IPS DF 4.7 (cell line): ENCODE measurements around the gene MOV10L1.
"Not testable (repeated sequence)": the region's sequence is repeated elsewhere in the genome, so short reads cannot be mapped to it uniquely, and the experiment has no call there.

Source experiments
- DNase-seq: peaks from one replicate; pipeline ENCODE4 v3.0.0-alpha.2; 2013; ENCODE audit warnings: low spot score; ENCODE audit errors: extremely low read depth

Gene MOV10L1

GRCh38 chr22:50137277-50137676 is 47.5 kb downstream of the MOV10L1 start:
- not testable (repeated sequence) for DNase-seq

DNA sequence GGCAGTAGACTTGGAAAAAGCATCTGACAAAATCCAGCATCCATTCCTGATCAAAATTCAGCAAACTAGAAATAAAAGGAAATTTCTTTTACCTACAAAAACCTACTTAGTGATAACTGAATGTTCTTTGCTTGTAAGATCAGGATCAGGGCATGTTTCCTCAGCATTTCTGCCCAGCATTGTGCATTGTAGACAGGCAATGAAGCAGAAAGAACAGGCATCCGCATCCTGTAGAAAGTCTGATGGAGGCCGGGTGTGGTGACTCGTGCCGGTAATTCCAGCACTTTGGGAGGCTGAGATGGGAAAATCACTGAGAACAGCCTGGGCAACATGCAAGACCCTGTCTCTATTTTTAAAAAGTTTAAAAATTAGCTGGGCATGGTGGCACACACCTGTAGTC is 48.2 kb downstream of the MOV10L1 start:
- no peak for DNase-seq

DNA sequence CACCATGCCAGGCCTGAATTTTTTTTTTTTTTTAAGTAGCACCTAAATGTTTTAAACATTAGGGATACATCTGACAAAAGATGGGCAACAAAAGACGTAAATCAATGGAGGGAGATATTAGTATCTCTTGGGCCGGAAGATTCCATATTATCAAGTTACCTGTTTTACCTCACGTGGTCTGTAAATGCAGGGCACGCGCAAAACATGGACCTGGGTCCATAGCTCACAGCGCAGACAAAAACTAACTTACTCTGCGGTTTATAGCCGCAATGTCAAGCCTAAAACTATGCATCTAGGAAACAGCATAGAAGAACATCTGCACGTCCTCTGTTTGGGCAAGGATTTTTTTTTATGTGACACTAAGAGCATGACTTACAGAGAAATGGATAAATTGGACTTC is 49.2 kb downstream of the MOV10L1 start:
- DNase-seq, result no peak

DNA sequence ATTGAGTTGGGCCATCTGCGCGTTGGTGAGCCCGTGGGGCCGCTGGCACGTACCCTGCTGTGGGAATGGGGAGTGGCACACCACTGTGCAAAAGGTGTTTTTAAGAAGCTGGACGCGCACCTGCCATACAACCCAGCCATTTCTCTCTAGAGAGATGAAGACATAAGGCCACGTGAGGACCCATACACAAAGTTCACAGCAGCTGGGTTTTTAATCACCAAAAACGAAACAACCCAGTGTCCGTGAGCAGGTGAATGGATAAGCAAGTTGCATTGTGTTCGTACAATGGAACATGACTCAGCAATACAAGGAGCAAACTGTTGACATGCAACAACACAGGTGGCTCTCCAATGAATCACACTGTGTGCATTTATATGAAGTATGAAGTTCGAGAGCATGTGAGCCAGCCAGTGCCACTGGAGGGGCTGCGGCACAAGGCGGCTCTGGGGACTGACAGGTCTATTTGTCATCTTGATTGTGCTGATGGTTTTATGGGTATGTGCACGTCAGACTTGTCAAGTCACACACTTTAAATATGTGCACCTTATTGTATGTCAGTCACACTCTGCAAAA is 50.1 kb downstream of the MOV10L1 start:
- DNase-seq, result no peak

- DNase-seq, result no peak
These were observed 50.8 kb downstream of the MOV10L1 start for GRCh38 chr22:50140615-50141014.

- no peak for DNase-seq
These were observed 51.7 kb downstream of the MOV10L1 start for GRCh38 chr22:50141462-50141861.

DNA sequence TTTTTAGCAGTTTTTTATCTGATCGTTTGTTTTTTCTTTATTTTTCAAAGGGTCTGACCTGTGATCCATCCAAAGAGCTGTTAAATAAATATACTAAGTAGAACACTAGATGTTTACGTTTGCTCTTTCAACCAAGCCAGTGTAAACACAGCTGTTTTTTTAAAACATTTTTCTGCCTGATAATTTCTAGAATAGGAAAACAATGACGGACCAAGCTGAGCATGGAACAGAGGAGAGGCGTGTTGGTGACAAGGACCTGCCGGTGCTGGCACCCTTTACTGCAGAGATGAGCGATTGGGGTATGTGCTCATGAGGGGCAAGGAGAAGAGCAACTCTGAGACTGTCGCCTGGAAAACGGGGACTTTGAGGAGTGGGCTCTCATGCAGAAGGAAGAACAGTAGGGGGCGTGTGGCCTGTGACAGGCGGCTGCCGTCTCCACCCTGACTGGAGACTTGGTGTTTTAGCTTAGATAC is 52.1 kb downstream of the MOV10L1 start:
- no peak for DNase-seq

- no peak for DNase-seq
These were observed 53.3 kb downstream of the MOV10L1 start for GRCh38 chr22:50143096-50143495.

DNA sequence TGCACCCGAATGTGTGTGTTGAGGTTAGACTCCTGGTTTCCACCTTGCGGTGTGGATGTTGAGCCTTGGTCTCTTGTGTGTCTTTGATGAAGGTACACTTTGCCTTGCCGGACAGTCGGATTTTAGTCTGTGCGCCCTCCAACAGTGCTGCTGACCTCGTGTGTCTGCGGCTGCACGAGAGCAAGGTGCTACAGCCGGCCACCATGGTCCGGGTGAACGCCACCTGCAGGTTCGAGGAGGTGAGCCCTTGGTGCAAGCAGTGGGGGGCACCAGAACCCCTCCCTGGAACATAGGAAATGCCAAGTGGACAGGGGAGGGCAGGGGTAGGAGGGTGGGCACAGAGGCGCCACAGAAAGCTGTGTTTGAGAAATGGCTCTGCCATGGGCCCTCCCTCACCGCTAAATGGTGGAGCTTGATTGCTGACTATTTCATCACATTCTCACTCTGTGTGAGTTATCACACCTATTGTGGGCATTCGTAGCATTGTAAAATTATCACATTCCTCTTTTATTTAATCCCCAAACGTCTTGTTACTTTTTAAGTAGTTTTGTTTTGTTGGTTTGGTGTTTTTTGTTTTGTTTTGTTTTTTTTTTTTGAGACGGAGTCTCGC is 54.3 kb downstream of the MOV10L1 start:
- DNase-seq, result no peak

- no peak for DNase-seq
These were observed 56.1 kb downstream of the MOV10L1 start for GRCh38 chr22:50145721-50146438.

DNA sequence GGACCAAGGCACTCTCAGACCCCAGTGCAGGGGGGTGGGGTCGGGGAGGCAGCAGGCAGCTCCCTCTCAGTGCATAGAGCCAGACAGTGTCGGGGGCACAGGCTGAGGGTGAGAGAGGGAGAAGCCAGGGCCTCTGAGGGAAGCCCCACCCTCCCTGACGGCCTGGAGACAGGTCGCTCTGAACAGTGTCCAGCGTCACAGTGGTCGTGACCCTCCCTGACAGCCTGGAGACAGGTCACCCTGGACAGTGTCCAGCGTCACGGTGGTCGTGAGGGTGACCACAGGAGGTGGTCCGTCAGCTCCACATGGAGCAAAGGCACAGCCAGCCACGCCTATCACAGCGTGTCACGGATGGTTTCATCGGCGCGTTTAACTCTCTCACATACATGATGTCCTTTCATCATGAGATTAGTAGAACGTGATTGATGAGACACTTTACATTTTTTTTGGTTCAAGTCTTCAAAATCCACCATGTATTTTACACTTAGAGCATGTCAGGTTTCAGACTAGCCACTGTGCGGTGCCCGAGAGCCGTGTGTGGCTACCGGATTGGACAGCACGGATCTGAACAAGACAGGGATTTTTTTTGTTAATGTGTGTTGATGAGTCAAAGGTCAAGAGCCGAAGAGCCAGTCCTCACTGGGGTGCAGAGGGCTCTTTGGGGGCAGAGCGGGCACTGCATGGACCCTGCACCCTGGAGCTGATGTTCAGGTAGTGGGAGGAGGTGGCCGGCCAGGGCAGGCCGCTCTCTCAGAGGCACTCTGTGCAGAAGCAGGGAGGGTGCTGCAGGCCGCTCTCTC is 56.8 kb downstream of the MOV10L1 start:
- no peak for DNase-seq

DNA sequence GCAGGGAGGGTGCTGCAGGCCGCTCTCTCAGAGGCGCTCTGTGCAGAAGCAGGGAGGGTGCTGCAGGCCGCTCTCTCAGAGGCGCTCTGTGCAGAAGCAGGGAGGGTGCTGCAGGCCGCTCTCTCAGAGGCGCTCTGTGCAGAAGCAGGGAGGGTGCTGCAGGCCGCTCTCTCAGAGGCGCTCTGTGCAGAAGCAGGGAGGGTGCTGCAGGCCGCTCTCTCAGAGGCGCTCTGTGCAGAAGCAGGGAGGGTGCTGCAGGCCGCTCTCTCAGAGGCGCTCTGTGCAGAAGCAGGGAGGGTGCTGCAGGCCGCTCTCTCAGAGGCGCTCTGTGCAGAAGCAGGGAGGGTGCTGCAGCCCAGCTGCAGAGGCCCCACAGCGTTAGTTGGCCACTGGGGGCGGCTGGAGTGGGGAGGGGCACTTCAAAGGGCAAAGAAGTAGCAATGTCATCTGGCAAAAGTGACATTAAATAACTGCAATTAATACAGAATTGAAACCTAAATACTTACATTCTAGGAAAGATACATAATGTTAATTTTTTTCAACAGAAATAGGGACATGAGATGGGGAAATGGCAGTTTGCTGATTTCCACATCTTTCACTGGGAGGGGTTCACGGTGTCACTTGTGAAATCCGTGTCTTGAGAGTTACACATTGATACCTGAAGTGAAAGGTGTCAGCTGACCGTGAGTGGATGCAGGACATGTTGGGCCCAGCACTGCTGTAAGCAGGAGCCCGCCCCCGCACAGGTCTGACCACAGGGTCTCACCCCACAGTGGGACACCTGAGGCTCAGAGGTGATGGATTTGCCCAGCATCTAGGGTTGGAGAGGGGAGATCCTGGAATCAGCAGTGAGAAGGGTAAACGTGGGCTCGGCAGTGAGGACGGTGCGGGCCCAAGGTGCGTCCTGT is 57.7 kb downstream of the MOV10L1 start:
- not testable (repeated sequence) for DNase-seq

GRCh38 chr22:50148166-50148500 is 58.3 kb downstream of the MOV10L1 start:
- DNase-seq, result no peak

- DNase-seq, result no peak
These were observed 59.4 kb downstream of the MOV10L1 start for GRCh38 chr22:50148991-50149721.

GRCh38 chr22:50150161-50151129 is 60.6 kb downstream of the MOV10L1 start:
- no peak for DNase-seq

DNA sequence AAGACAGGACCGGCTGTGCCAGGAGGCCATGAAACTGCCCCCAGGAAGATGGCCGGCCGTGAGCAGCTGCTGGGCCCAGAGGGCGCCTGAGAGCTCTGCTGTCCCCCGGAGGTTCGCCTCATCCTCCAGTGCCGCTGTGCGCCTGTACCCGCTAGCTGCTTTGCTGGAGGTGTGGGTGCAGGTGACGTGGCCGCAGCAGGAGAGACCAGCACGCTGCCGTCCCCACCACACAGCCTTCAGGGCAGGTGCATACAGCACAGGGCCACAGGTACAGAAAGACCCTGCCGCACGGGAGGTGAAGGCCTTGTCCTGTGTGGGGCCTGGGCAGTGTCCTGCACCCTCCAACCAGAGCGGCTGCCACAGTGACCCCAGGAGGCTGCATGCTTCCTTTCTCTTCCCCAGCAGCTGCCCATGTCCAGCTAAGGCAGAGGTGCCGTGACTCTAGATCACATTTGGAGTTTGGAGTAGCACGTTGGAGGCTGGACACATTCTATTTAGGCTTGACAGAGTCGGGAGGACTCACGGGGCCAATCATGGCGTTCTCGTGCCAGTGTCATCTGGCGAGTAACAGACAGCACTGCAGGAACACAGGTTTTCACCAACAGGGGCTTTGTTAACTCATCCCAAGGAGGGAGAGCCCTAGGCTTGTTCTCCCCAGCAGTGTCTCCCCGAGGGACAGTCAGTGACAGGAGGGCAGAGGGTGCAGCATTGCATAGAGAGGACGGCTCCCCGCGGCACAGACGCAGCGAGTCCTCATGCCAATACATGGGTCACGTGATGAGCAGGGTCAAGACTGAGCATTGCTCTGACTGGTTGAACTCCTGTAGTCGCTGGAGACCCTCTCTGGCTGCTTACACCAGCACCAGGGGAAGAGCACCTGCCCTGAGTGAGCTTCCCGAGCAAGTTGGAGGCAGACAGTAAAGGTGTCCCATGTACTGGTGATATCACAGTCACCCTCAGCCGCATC is 62.0 kb downstream of the MOV10L1 start:
- DNase-seq, result no peak

DNA sequence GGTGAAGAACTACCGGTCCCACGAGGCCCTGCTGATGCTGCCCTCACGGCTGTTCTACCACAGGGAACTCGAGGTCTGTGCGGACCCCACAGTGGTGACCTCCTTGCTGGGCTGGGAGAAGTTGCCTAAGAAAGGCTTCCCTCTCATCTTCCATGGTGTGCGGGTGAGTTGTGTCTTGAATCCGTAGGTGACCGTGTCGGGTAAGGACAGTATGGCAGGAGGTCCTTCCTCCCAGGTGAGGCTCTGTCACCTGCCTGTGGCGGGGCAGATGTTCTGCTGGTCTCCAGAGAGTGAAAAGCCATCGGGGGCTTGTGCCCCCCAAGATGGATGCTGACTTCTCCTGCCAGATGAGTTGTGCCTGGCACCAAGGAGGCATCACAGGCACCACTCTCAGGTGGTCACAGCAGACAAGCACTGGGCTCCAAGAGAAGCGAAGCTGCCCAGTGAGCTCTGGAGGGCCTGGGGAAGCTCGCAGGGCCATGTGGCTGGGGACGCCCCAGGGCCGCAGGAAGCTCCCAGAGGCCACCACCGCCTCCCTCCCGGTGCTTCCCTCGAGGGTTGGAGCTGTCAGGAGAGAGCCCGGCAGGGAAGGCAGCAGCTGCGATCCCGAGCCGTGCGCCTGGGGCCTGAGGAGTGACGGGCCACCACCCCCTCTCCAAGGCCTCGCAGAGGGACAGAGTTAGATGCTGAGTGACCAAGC is 63.4 kb downstream of the MOV10L1 start:
- no peak for DNase-seq
